ENCODE measurements around the gene CES2.

- TF ChIP-seq, protein P1, sequence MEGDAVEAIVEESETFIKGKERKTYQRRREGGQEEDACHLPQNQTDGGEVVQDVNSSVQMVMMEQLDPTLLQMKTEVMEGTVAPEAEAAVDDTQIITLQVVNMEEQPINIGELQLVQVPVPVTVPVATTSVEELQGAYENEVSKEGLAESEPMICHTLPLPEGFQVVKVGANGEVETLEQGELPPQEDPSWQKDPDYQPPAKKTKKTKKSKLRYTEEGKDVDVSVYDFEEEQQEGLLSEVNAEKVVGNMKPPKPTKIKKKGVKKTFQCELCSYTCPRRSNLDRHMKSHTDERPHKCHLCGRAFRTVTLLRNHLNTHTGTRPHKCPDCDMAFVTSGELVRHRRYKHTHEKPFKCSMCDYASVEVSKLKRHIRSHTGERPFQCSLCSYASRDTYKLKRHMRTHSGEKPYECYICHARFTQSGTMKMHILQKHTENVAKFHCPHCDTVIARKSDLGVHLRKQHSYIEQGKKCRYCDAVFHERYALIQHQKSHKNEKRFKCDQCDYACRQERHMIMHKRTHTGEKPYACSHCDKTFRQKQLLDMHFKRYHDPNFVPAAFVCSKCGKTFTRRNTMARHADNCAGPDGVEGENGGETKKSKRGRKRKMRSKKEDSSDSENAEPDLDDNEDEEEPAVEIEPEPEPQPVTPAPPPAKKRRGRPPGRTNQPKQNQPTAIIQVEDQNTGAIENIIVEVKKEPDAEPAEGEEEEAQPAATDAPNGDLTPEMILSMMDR (IDR thresholded peaks at IDR 0.05; ENCODE audit: control extremely low read depth in 1 of 3, insufficient read depth in 1 of 3, low read depth in 1 of 3, low read length in 3 of 3): no peak
- TF ChIP-seq RAD21 (IDR thresholded peaks at IDR 0.05 in 1 of 2, conservative IDR thresholded peaks at IDR 0.05 in 1 of 2; ENCODE audit: low read depth in 2 of 2, low read length in 2 of 2) (no peak), POLR2A (IDR thresholded peaks at IDR 0.05; ENCODE audit: control extremely low read depth in 1 of 2, low read depth in 2 of 2, low read length in 2 of 2) (no peak), CHD1 (IDR thresholded peaks at IDR 0.05; ENCODE audit: low read depth, low read length) (no peak), FOSL1 (IDR thresholded peaks at IDR 0.05; ENCODE audit: insufficient read depth, low read depth, low read length) (no peak), SIN3A (conservative IDR thresholded peaks at IDR 0.05 in 1 of 2, IDR thresholded peaks at IDR 0.05 in 1 of 2; ENCODE audit: low read depth in 1 of 2, low read length in 2 of 2) (no peak), CHD7 (IDR thresholded peaks at IDR 0.05; ENCODE audit: insufficient replicate concordance, low read length) (no peak), MAX (IDR thresholded peaks at IDR 0.05) (no peak), PHF8 (conservative IDR thresholded peaks at IDR 0.05; ENCODE audit: low read depth, low read length) (no peak), EZH2 (IDR thresholded peaks at IDR 0.05; ENCODE audit: low read depth, low read length, severe bottlenecking) (no peak)
- TF ChIP-seq, protein P2, sequence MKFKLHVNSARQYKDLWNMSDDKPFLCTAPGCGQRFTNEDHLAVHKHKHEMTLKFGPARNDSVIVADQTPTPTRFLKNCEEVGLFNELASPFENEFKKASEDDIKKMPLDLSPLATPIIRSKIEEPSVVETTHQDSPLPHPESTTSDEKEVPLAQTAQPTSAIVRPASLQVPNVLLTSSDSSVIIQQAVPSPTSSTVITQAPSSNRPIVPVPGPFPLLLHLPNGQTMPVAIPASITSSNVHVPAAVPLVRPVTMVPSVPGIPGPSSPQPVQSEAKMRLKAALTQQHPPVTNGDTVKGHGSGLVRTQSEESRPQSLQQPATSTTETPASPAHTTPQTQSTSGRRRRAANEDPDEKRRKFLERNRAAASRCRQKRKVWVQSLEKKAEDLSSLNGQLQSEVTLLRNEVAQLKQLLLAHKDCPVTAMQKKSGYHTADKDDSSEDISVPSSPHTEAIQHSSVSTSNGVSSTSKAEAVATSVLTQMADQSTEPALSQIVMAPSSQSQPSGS (IDR thresholded peaks at IDR 0.05; ENCODE audit: low read length): no peak
Observed at GRCh38 chr16:66900721-66901441, 34.4 kb upstream of the CES2 start.

All from H1 (cell line).